Caco-2 (cell line): ENCODE results near the gene RFTN2. TPM values are rescaled to one million over a fixed set of nuclear protein-coding genes. Genes with fewer than 3 reads are reported as not detected.

Source experiments
- Bru-seq: library from RNA; stranded (reverse); fragments of 400-500 nt; gene quantifications from one replicate; lab custom pipeline; 2021; lab: Mats Ljungman, UMichigan
- BruChase-seq, 2 experiments: library from RNA; stranded (reverse); fragments of 400-500 nt; gene quantifications; one replicate each; lab custom pipeline; 2021; lab: Mats Ljungman, UMichigan
- BruUV-seq: library from RNA; stranded (reverse); fragments of 400-500 nt; replicated peaks from 2 replicates; lab custom pipeline; 2021; lab: Mats Ljungman, UMichigan
- CTCF ChIA-PET: fragments of 300-600 bp; sonication (Branson Sonifier 250); formaldehyde crosslinking; loops from one replicate; lab custom pipeline; 2022; ENCODE audit warnings: antibody characterized with exemption; lab: Charles Lee
- POLR2A ChIA-PET: fragments of 300-600 bp; sonication (Branson Sonifier 250); formaldehyde crosslinking; loops from one replicate; lab custom pipeline; 2022; ENCODE audit warnings: antibody characterized with exemption; lab: Charles Lee
- DNase-seq, 2 experiments: peaks; one replicate each; pipeline versions ENCODE4 v3.0.0 to v3.0.0-alpha.2; 2020 to 2022
- H3K27me3 ChIP-seq: replicated peaks from 2 replicates; pipeline ENCODE4 v1.6.0; 2011; ENCODE audit warnings: low read length; ENCODE audit not compliant: control insufficient read depth, insufficient read depth
- H3K36me3 ChIP-seq: 2 replicates; pipeline ENCODE4 v1.5.1; 2011; ENCODE audit warnings: low read length; ENCODE audit not compliant: control insufficient read depth, insufficient read depth
- H3K4me1 ChIP-seq: fragments of 250-450 bp; sonication (Bioruptor Pico); 2 replicates; pipeline ENCODE4 v1.5.1; 2020; ENCODE audit warnings: mild to moderate bottlenecking
- H3K4me3 ChIP-seq: 2 replicates; pipeline ENCODE4 v1.5.1; 2011; ENCODE audit warnings: low read depth, mild to moderate bottlenecking, control low read depth, low read length
- H3K9me3 ChIP-seq: fragments of 250-450 bp; sonication (Bioruptor Pico); 2 replicates; pipeline ENCODE4 v1.5.1; 2020; ENCODE audit warnings: mild to moderate bottlenecking, moderate library complexity
- H3K27ac Mint-ChIP-seq: one replicate; pipeline ENCODE4 v1.8.0; 2022; ENCODE audit warnings: mixed read lengths; ENCODE audit not compliant: unreplicated experiment
- H3K27me3 Mint-ChIP-seq: one replicate; pipeline ENCODE4 v1.8.0; 2022; ENCODE audit warnings: mixed read lengths; ENCODE audit not compliant: insufficient read depth, unreplicated experiment
- H3K36me3 Mint-ChIP-seq: one replicate; pipeline ENCODE4 v1.8.0; 2022; ENCODE audit warnings: mild to moderate bottlenecking, mixed read lengths; ENCODE audit not compliant: insufficient read depth, unreplicated experiment
- H3K4me1 Mint-ChIP-seq: one replicate; pipeline ENCODE4 v1.8.0; 2022; ENCODE audit warnings: low read depth, mixed read lengths; ENCODE audit not compliant: unreplicated experiment
- H3K4me3 Mint-ChIP-seq: one replicate; pipeline ENCODE4 v1.8.0; 2022; ENCODE audit warnings: mild to moderate bottlenecking, moderate library complexity, mixed read lengths; ENCODE audit not compliant: unreplicated experiment
- H3K9me3 Mint-ChIP-seq: one replicate; pipeline ENCODE4 v1.8.0; 2022; ENCODE audit warnings: mixed read lengths; ENCODE audit not compliant: unreplicated experiment
- CTCF ChIP-seq, 2 experiments: fragments of 200-600 bp in 1 of 2; IDR thresholded peaks; 1 replicate in 1 of 2; 2 replicates in 1 of 2; pipeline versions ENCODE4 v1.5.1 to v1.8.0; 2011 to 2022; ENCODE audit warnings: antibody characterized with exemption in 1 of 2, control low read depth in 1 of 2, inconsistent platforms in 1 of 2, low read depth in 1 of 2, low read length in 1 of 2, mild to moderate bottlenecking in 1 of 2, moderate library complexity in 1 of 2; ENCODE audit not compliant: insufficient read depth in 1 of 2, severe bottlenecking in 1 of 2, unreplicated experiment in 1 of 2
- intact Hi-C: fragments of 100-400 bp; cut with micrococcal nuclease; formaldehyde crosslinking; loops from one replicate; pipeline ENCODE4 v1.10.0; 2022; ENCODE audit not compliant: unreplicated experiment
- long read RNA-seq: library from polyadenylated mRNA; stranded (forward); transcript quantifications from one replicate; pipeline ENCODE4 v2.0.0, GENCODE V29; 2022
- total RNA-seq: library from RNA; stranded (reverse); gene quantifications from 2 replicates; pipeline ENCODE4 v1.2.3, GENCODE V29; 2022

Gene RFTN2
- total RNA-seq (0.18 TPM in 1 of 2 replicates, not detected in the other), Bru-seq, nascent RNA (percentile 21 among the genes with signal in this experiment), BruChase-seq, experiment 1, labeled RNA remaining after a 2-hour chase (percentile 22 among the genes with signal in this experiment), BruChase-seq, experiment 2, labeled RNA remaining after a 6-hour chase (percentile 16 among the genes with signal in this experiment)
- long read RNA-seq, partial matches to known transcripts, result 0 of 1 reads
- long read RNA-seq, other reads (novel, unspliced or antisense), result 1 of 1 reads

- Mint-ChIP-seq H3K27me3 (peaks cover 2% of the 10 kb centered on the region), H3K27ac (no peak within 1 kb of the TSS), H3K4me1 (no peaks in the 10 kb centered on the region), H3K4me3 (no peak within 1 kb of the TSS), H3K9me3 (no peaks in the 10 kb centered on the region), H3K36me3 (no peaks in the 10 kb centered on the region)
- Histone ChIP-seq H3K9me3 (no peaks in the 10 kb centered on the region), H3K36me3 (no peaks in the 10 kb centered on the region), H3K27me3 (no peaks in the 10 kb centered on the region), H3K4me3 (no peak within 1 kb of the TSS), H3K4me1 (no peaks in the 10 kb centered on the region)
- POLR2A ChIA-PET, result no interaction called here
- no peak for DNase-seq
- intact Hi-C loops, result no loop called here
- CTCF ChIA-PET, result no interaction called here
- BruUV-seq, result no TSS peak
- no peak for TF ChIP-seq CTCF (IDR thresholded peaks at IDR 0.05; ENCODE audit: insufficient read depth in 1 of 2, low read depth in 1 of 2, low read length in 1 of 2, severe bottlenecking in 1 of 2, unreplicated experiment in 1 of 2)
Measured at GRCh38 chr2:197675246-197675645, at the start of gene RFTN2. TSS of gene RFTN2 (minus strand) at chr2:197675587. CDS start at chr2:197675458, 129 bp downstream.

GRCh38 chr2:197717863-197718262, 42.5 kb upstream of the RFTN2 start:
- no peak for DNase-seq
- Mint-ChIP-seq H3K27me3 (no peaks in the 10 kb centered on the region), H3K4me3 (no peak overlapping the region), H3K27ac (no peak overlapping the region), H3K36me3 (peaks cover 4% of the 10 kb centered on the region), H3K4me1 (no peaks in the 10 kb centered on the region), H3K9me3 (no peaks in the 10 kb centered on the region)
- intact Hi-C loops, result no loop called here
- ChIA-PET CTCF (no interaction called here), POLR2A (no interaction called here)
- H3K4me1 ChIP-seq, result no peaks in the 10 kb centered on the region
- peaks cover 4% of the 10 kb centered on the region; the same call in 1 of the 2 replicates for H3K9me3 ChIP-seq
- no peaks in the 10 kb centered on the region for H3K27me3 ChIP-seq
- TF ChIP-seq CTCF (IDR thresholded peaks at IDR 0.05; ENCODE audit: insufficient read depth in 1 of 2, low read depth in 1 of 2, low read length in 1 of 2, severe bottlenecking in 1 of 2, unreplicated experiment in 1 of 2), result no peak
- H3K4me3 ChIP-seq, result no peak overlapping the region
- no peaks in the 10 kb centered on the region for H3K36me3 ChIP-seq
- no TSS peak for BruUV-seq

GRCh38 chr2:197713271-197713670, 37.9 kb upstream of the RFTN2 start:
- ChIA-PET CTCF (no interaction called here), POLR2A (no interaction called here)
- Mint-ChIP-seq H3K4me1 (no peaks in the 10 kb centered on the region), H3K27ac (no peak overlapping the region), H3K4me3 (no peak overlapping the region), H3K36me3 (peaks cover 21% of the 10 kb centered on the region), H3K27me3 (no peaks in the 10 kb centered on the region), H3K9me3 (no peaks in the 10 kb centered on the region)
- Histone ChIP-seq H3K4me1 (peaks cover 5% of the 10 kb centered on the region; the same call in 1 of the 2 replicates), H3K4me3 (no peak overlapping the region), H3K27me3 (no peaks in the 10 kb centered on the region), H3K9me3 (peaks cover 4% of the 10 kb centered on the region; the same call in 1 of the 2 replicates), H3K36me3 (no peaks in the 10 kb centered on the region)
- intact Hi-C loops, result no loop called here
- TF ChIP-seq CTCF (IDR thresholded peaks at IDR 0.05; ENCODE audit: insufficient read depth in 1 of 2, low read depth in 1 of 2, low read length in 1 of 2, severe bottlenecking in 1 of 2, unreplicated experiment in 1 of 2), result no peak
- no peak for DNase-seq
- no TSS peak for BruUV-seq
